Stimulated activated CD4-positive, alpha-beta T cell treated with anti-CD3 and anti-CD28 coated beads, Interleukin-1b, Interleukin-23, amount 100 ng/mL, for 1 hour (primary cell): ENCODE results near the gene VKORC1L1.
"Not testable (repeated sequence)": the region's sequence is repeated elsewhere in the genome, so short reads cannot be mapped to it uniquely, and the experiment has no call there.

Experiments used
- DNase-seq, 2 donors: peaks; one replicate each; pipeline ENCODE4 v3.0.0-alpha.2; 2020; ENCODE audit warnings: low read depth in 2 of 2

The VKORC1L1 gene

GRCh38 chr7:65938336-65938895 lies 65.5 kb downstream of the VKORC1L1 start:
- no peak for DNase-seq

- DNase-seq, result not testable (repeated sequence)
These were observed 72.9 kb downstream of the VKORC1L1 start for GRCh38 chr7:65945787-65946186.

GRCh38 chr7:65946904-65947303 lies 74.0 kb downstream of the VKORC1L1 start:
- DNase-seq, result no peak

GRCh38 chr7:65951837-65952578 lies 79.1 kb downstream of the VKORC1L1 start:
- no peak for DNase-seq

- no peak for DNase-seq
These were observed 80.3 kb downstream of the VKORC1L1 start for GRCh38 chr7:65953001-65953720.

GRCh38 chr7:65953890-65954450 lies 81.1 kb downstream of the VKORC1L1 start:
- no peak for DNase-seq

GRCh38 chr7:65955718-65956117 lies 82.8 kb downstream of the VKORC1L1 start:
- no peak for DNase-seq

GRCh38 chr7:65960351-65961074 lies 87.6 kb downstream of the VKORC1L1 start:
- DNase-seq, result no peak

- DNase-seq, result no peak
These were observed 89.2 kb downstream of the VKORC1L1 start for GRCh38 chr7:65962033-65962432.

- DNase-seq, result not testable (repeated sequence)
These were observed 91.8 kb downstream of the VKORC1L1 start for GRCh38 chr7:65964671-65965070.

- no peak for DNase-seq
These were observed 93.3 kb downstream of the VKORC1L1 start for GRCh38 chr7:65966146-65966545.

GRCh38 chr7:65967361-65968155 lies 94.7 kb downstream of the VKORC1L1 start:
- no peak for DNase-seq

GRCh38 chr7:65968256-65969185 lies 95.6 kb downstream of the VKORC1L1 start:
- DNase-seq, result no peak

GRCh38 chr7:65971021-65971420 lies 98.1 kb downstream of the VKORC1L1 start:
- DNase-seq, result no peak

GRCh38 chr7:65972976-65973375 lies 100.1 kb downstream of the VKORC1L1 start:
- no peak for DNase-seq

- DNase-seq, result no peak
These were observed 101.4 kb downstream of the VKORC1L1 start for GRCh38 chr7:65974191-65974801.

GRCh38 chr7:65974876-65975275 lies 102.0 kb downstream of the VKORC1L1 start:
- DNase-seq, result no peak

GRCh38 chr7:65975814-65976445 lies 103.1 kb downstream of the VKORC1L1 start:
- no peak for DNase-seq

- no peak for DNase-seq
These were observed 103.9 kb downstream of the VKORC1L1 start for GRCh38 chr7:65976659-65977196.
